ENCODE data around the gene OR52D1.

OR52D1 gene

GRCh38 chr11:5488385-5488784, at the start of gene OR52D1:
TSS of gene OR52D1 (plus strand) at chr11:5488685. CDS start at chr11:5488707, 22 bp downstream.
- no peak for DNase-seq

- no peak for DNase-seq
Measured at GRCh38 chr11:5441414-5441813, 47.1 kb upstream of the OR52D1 start, which contains the start of gene OR51I1. TSS of gene OR51I1 (minus strand) at chr11:5441514. CDS start at chr11:5441514, 0 bp downstream.

GRCh38 chr11:5443835-5444393, 44.6 kb upstream of the OR52D1 start:
- no peak for DNase-seq

GRCh38 chr11:5449023-5449422, 39.5 kb upstream of the OR52D1 start, which contains the start of gene OR51I2:
TSS of gene OR51I2 (plus strand) at chr11:5449323. CDS start at chr11:5453489, 4,166 bp downstream.
- DNase-seq: no peak

- no peak for DNase-seq
Measured at GRCh38 chr11:5449432-5449831, 39.1 kb upstream of the OR52D1 start.

GRCh38 chr11:5460983-5461621, 27.4 kb upstream of the OR52D1 start:
- no peak for DNase-seq

- no peak for DNase-seq
Measured at GRCh38 chr11:5467527-5467926, 21.0 kb upstream of the OR52D1 start.

GRCh38 chr11:5473921-5474320, 14.6 kb upstream of the OR52D1 start:
- no peak for DNase-seq

GRCh38 chr11:5476186-5476819, 12.2 kb upstream of the OR52D1 start:
- no peak for DNase-seq

- no peak for DNase-seq
Measured at GRCh38 chr11:5486003-5486402, 2.5 kb upstream of the OR52D1 start.

- DNase-seq: no peak
Measured at GRCh38 chr11:5486421-5486820, 2.1 kb upstream of the OR52D1 start.

GRCh38 chr11:5488798-5489399, 414 bp downstream of the OR52D1 start:
- no peak for DNase-seq

GRCh38 chr11:5489576-5490357, 1.3 kb downstream of the OR52D1 start:
- no peak for DNase-seq

- no peak for DNase-seq
Measured at GRCh38 chr11:5499671-5500070, 11.2 kb downstream of the OR52D1 start.

- DNase-seq: no peak
Measured at GRCh38 chr11:5500393-5500801, 11.9 kb downstream of the OR52D1 start.

- no peak for DNase-seq
Measured at GRCh38 chr11:5504403-5504921, 16.0 kb downstream of the OR52D1 start.

- no peak for DNase-seq
Measured at GRCh38 chr11:5505363-5506048, 17.0 kb downstream of the OR52D1 start.

GRCh38 chr11:5507177-5507932, 18.9 kb downstream of the OR52D1 start:
- DNase-seq: no peak

- no peak for DNase-seq
Measured at GRCh38 chr11:5507933-5508305, 19.4 kb downstream of the OR52D1 start.

- no peak for DNase-seq
Measured at GRCh38 chr11:5508605-5509004, 20.1 kb downstream of the OR52D1 start.

- no peak for DNase-seq
Measured at GRCh38 chr11:5509803-5510202, 21.3 kb downstream of the OR52D1 start, which contains the start of gene UBQLN3. TSS of gene UBQLN3 (minus strand) at chr11:5509957. CDS start at chr11:5509558, 399 bp downstream.

Measured in stimulated activated naive CD4-positive, alpha-beta T cell treated with Interleukin-2 at 50 U/mL for 16 hours (primary cell).